WTC11 (cell line): Measurements from ENCODE around the gene CCSER1. TPM values are rescaled to one million over a fixed set of nuclear protein-coding genes. Genes with fewer than 3 reads are reported as not detected.

Experiments
- ATAC-seq: fragments of 200-7000 bp; cut with Tn5 transposase; 2 replicates; pipeline ENCODE4 v1.10.0; 2021; ENCODE audit warnings: mild to moderate bottlenecking, moderate library complexity
- CTCF ChIA-PET: fragments of 300-600 bp; sonication (Branson Sonifier 250); formaldehyde crosslinking; loops from one replicate; lab custom pipeline; 2021; ENCODE audit warnings: antibody characterized with exemption; lab: Charles Lee
- POLR2A ChIA-PET: fragments of 350-600 bp; sonication (Branson Sonifier 250); formaldehyde crosslinking; loops from one replicate; lab custom pipeline; 2021; ENCODE audit warnings: antibody characterized with exemption; lab: Charles Lee
- DNase-seq: peaks from one replicate; pipeline ENCODE4 v3.0.0; 2021; ENCODE audit warnings: low spot score
- H3K27ac Mint-ChIP-seq: 2 replicates; pipeline ENCODE4 v1.8.0; 2021; ENCODE audit warnings: mixed read lengths
- H3K27me3 Mint-ChIP-seq: 2 replicates; pipeline ENCODE4 v1.8.0; 2021; ENCODE audit warnings: low read depth, mild to moderate bottlenecking, moderate library complexity, mixed read lengths
- H3K36me3 Mint-ChIP-seq: 2 replicates; pipeline ENCODE4 v1.8.0; 2021; ENCODE audit warnings: mixed read lengths
- H3K4me1 Mint-ChIP-seq: 2 replicates; pipeline ENCODE4 v1.8.0; 2022; ENCODE audit warnings: mixed read lengths
- H3K4me3 Mint-ChIP-seq: 2 replicates; pipeline ENCODE4 v1.8.0; 2021; ENCODE audit warnings: mild to moderate bottlenecking, moderate library complexity, mixed read lengths
- H3K9me3 Mint-ChIP-seq: 2 replicates; pipeline ENCODE4 v1.8.0; 2021; ENCODE audit warnings: mixed read lengths
- ATF1 ChIP-seq: sonication (generic); formaldehyde crosslinking; IDR thresholded peaks from 2 replicates; pipeline ENCODE4 v1.8.1; 2023; ENCODE audit warnings: mild to moderate bottlenecking, moderate library complexity, missing genetic modification reagents
- ATF3 ChIP-seq: sonication (generic); formaldehyde crosslinking; conservative IDR thresholded peaks from 2 replicates; pipeline ENCODE4 v1.8.1; 2022; ENCODE audit warnings: mild to moderate bottlenecking, missing genetic modification reagents
- CDX4 ChIP-seq: fragments of 250-450 bp; sonication (Bioruptor Pico); IDR thresholded peaks from 2 replicates; pipeline ENCODE4 v1.9.0; 2021; ENCODE audit warnings: moderate library complexity, mild to moderate bottlenecking, inconsistent platforms, borderline replicate concordance
- E2F5 ChIP-seq: sonication (generic); formaldehyde crosslinking; IDR thresholded peaks from 2 replicates; pipeline ENCODE4 v1.8.1; 2022; ENCODE audit warnings: mild to moderate bottlenecking, moderate library complexity, missing genetic modification reagents
- ESRRA ChIP-seq: sonication (generic); formaldehyde crosslinking; IDR thresholded peaks from 2 replicates; pipeline ENCODE4 v1.8.1; 2022; ENCODE audit warnings: mild to moderate bottlenecking, missing genetic modification reagents, borderline replicate concordance
- FOXP1 ChIP-seq: sonication (generic); formaldehyde crosslinking; IDR thresholded peaks from 2 replicates; pipeline ENCODE4 v1.8.0; 2022; ENCODE audit warnings: missing genetic modification reagents, mild to moderate bottlenecking, moderate library complexity, borderline replicate concordance
- GRHL2 ChIP-seq: fragments of 250-450 bp; sonication (Bioruptor Pico); IDR thresholded peaks from 2 replicates; pipeline ENCODE4 v1.8.0; 2022; ENCODE audit warnings: mild to moderate bottlenecking, moderate library complexity; ENCODE audit not compliant: insufficient replicate concordance, severe bottlenecking
- HMGXB4 ChIP-seq: sonication (generic); formaldehyde crosslinking; IDR thresholded peaks from 2 replicates; pipeline ENCODE4 v1.8.1; 2023; ENCODE audit warnings: mild to moderate bottlenecking, moderate library complexity, missing genetic modification reagents
- JUN ChIP-seq: sonication (generic); formaldehyde crosslinking; IDR thresholded peaks from 2 replicates; pipeline ENCODE4 v1.8.0; 2023; ENCODE audit warnings: mild to moderate bottlenecking, missing genetic modification reagents
- MYBL2 ChIP-seq: sonication (generic); formaldehyde crosslinking; IDR thresholded peaks from 2 replicates; pipeline ENCODE4 v1.8.1; 2023; ENCODE audit warnings: mild to moderate bottlenecking, moderate library complexity, missing genetic modification reagents
- NFE2L1 ChIP-seq: sonication (generic); formaldehyde crosslinking; IDR thresholded peaks from 2 replicates; pipeline ENCODE4 v1.8.1; 2023; ENCODE audit warnings: missing genetic modification reagents
- PREB ChIP-seq: sonication (generic); formaldehyde crosslinking; IDR thresholded peaks from 2 replicates; pipeline ENCODE4 v1.8.1; 2022; ENCODE audit warnings: mild to moderate bottlenecking, missing genetic modification reagents, moderate library complexity, borderline replicate concordance
- USF2 ChIP-seq: sonication (generic); formaldehyde crosslinking; IDR thresholded peaks from 2 replicates; pipeline ENCODE4 v1.8.1; 2023; ENCODE audit warnings: mild to moderate bottlenecking, missing genetic modification reagents, moderate library complexity
- ZNF121 ChIP-seq: sonication (generic); formaldehyde crosslinking; IDR thresholded peaks from 2 replicates; pipeline ENCODE4 v1.8.0; 2023; ENCODE audit warnings: missing genetic modification reagents
- ZNF219 ChIP-seq: sonication (generic); formaldehyde crosslinking; IDR thresholded peaks from 2 replicates; pipeline ENCODE4 v1.8.0; 2023; ENCODE audit warnings: missing genetic modification reagents, mild to moderate bottlenecking, borderline replicate concordance
- ZNF263 ChIP-seq: sonication (generic); formaldehyde crosslinking; IDR thresholded peaks from 2 replicates; pipeline ENCODE4 v1.8.1; 2022; ENCODE audit warnings: low read depth, mild to moderate bottlenecking, moderate library complexity, missing genetic modification reagents
- ZNF425 ChIP-seq: fragments of 250-450 bp; sonication (Bioruptor Pico); conservative IDR thresholded peaks from 2 replicates; pipeline ENCODE4 v1.9.0; 2021; ENCODE audit warnings: mild to moderate bottlenecking
- ZNF532 ChIP-seq: fragments of 250-450 bp; sonication (Bioruptor Pico); IDR thresholded peaks from 2 replicates; pipeline ENCODE4 v1.9.0; 2021; ENCODE audit warnings: mild to moderate bottlenecking, borderline replicate concordance
- ZNF671 ChIP-seq: fragments of 250-450 bp; sonication (Bioruptor Pico); IDR thresholded peaks from 2 replicates; pipeline ENCODE4 v1.8.0; 2021; ENCODE audit warnings: mild to moderate bottlenecking
- total RNA-seq: library from RNA; stranded (reverse); gene quantifications from 3 replicates; pipeline ENCODE4 v1.2.3, GENCODE V29; 2021

CCSER1 gene
- total RNA-seq, 1 experiment from 2014 or later, result 0.87 TPM

- ChIA-PET CTCF (no interaction called here), POLR2A (interaction anchor here (0.6 kb wide), 1 partner anchor 12 kb away, joined by 3 read pairs; no protein-coding TSS in a partner anchor)
- Mint-ChIP-seq H3K9me3 (0 out of 2 replicates have a peak, but pooled peaks cover 5% of the 10 kb centered on the region), H3K27ac (peak overlapping the region; percentile 43; the same call in 1 of the 2 replicates), H3K27me3 (no peaks in the 10 kb centered on the region), H3K36me3 (no peaks in the 10 kb centered on the region), H3K4me3 (no peak overlapping the region), H3K4me1 (peaks cover 27% of the 10 kb centered on the region)
- no peak for DNase-seq
- no peak for ATAC-seq
- TF ChIP-seq ESRRA (CRISPR knock-in tag) (no peak), ATF3 (no peak), GRHL2 (no peak), E2F5 (CRISPR knock-in tag) (no peak), ZNF263 (CRISPR knock-in tag) (no peak), NFE2L1 (CRISPR knock-in tag) (no peak), FOXP1 (CRISPR knock-in tag) (no peak), HMGXB4 (no peak), ZNF425 (no peak), JUN (CRISPR knock-in tag) (no peak), USF2 (CRISPR knock-in tag) (no peak), MYBL2 (CRISPR knock-in tag) (no peak), PREB (no peak), CDX4 (CRISPR knock-in tag) (no peak), ATF1 (CRISPR knock-in tag) (no peak), ZNF219 (CRISPR knock-in tag) (no peak), ZNF671 (CRISPR knock-in tag) (no peak), ZNF121 (CRISPR knock-in tag) (no peak), ZNF532 (CRISPR knock-in tag) (no peak)
- TF ChIP-seq, all 79 proteins: peak for 0
Observed at GRCh38 chr4:90757534-90758060, 630.4 kb downstream of the CCSER1 start.
